Neural crest cell (in vitro differentiated cells): ENCODE measurements around the gene STX16. TPM values are rescaled to one million over a fixed set of nuclear protein-coding genes. Genes with fewer than 3 reads are reported as not detected.
"Not testable (repeated sequence)": the region's sequence is repeated elsewhere in the genome, so short reads cannot be mapped to it uniquely, and the experiment has no call there.

ENCODE experiments used
- DNase-seq: peaks from one replicate; pipeline ENCODE4 v3.0.0; 2021; ENCODE audit warnings: low read depth, mixed read lengths, low spot score
- H3K27ac Mint-ChIP-seq: one replicate; pipeline ENCODE4 v1.8.0; 2021; ENCODE audit warnings: mild to moderate bottlenecking, mixed read lengths; ENCODE audit not compliant: unreplicated experiment
- H3K27me3 Mint-ChIP-seq: 2 replicates; pipeline ENCODE4 v1.8.0; 2021; ENCODE audit warnings: low read depth, mild to moderate bottlenecking, mixed read lengths
- H3K36me3 Mint-ChIP-seq: 2 replicates; pipeline ENCODE4 v1.8.0; 2021; ENCODE audit warnings: low read depth, mild to moderate bottlenecking, mixed read lengths
- H3K4me1 Mint-ChIP-seq: 2 replicates; pipeline ENCODE4 v1.8.0; 2021; ENCODE audit warnings: mixed read lengths
- H3K4me3 Mint-ChIP-seq: one replicate; pipeline ENCODE4 v1.8.0; 2021; ENCODE audit warnings: mild to moderate bottlenecking, mixed read lengths
- H3K9me3 Mint-ChIP-seq: 2 replicates; pipeline ENCODE4 v1.8.0; 2021; ENCODE audit warnings: mixed read lengths
- CTCF ChIP-seq: fragments of 200-600 bp; sonication (generic); conservative IDR thresholded peaks from 2 replicates; pipeline ENCODE4 v1.5.0; 2021; ENCODE audit warnings: antibody characterized with exemption, mild to moderate bottlenecking
- total RNA-seq: library from RNA; stranded (reverse); gene quantifications from 2 replicates; pipeline ENCODE4 v1.2.1, GENCODE V29; 2021

STX16 gene
- total RNA-seq, 1 donor from 2014 or later, result 58.7 TPM

DNA sequence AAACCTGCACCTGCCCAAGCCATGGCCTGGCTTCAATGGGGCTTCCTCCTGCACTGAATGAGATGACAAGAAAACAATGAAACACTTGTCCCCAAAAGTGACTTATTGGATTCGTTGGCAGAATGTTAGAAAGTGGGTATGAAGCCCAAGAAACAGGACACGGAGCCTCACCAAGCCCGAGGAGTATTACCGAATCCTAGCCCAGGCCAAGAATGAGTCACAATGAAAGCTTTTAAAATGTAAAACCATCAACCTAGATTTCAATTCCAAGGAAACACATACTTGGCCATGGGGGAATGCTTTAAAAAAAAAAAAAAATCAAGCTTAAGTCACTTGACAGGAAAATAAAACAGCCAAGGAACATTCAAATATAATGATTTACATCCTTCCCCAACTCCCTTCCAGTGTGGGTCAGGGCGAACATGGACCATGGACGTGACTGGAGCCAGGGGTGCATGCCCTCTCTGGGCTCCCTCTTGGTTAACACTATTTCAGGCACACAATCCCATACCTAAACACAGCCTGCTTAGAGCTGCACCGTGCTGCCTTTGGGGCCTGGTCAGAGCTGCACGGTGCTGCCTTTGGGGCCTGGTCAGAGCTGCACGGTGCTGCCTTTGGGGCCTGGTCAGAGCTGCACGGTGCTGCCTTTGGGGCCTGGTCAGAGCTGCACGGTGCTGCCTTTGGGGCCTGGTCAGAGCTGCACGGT lies 3.1 kb upstream of the STX16 start:
- no peaks in the 10 kb centered on the region for H3K27me3 Mint-ChIP-seq
- H3K9me3 Mint-ChIP-seq, result no peaks in the 10 kb centered on the region
- DNase-seq, result no peak
- no peak for TF ChIP-seq CTCF
- H3K27ac Mint-ChIP-seq, result no peak overlapping the region
- H3K36me3 Mint-ChIP-seq, result no peaks in the 10 kb centered on the region
- H3K4me1 Mint-ChIP-seq, result peaks cover 17% of the 10 kb centered on the region
- peak overlapping the region; percentile 44 for H3K4me3 Mint-ChIP-seq

DNA sequence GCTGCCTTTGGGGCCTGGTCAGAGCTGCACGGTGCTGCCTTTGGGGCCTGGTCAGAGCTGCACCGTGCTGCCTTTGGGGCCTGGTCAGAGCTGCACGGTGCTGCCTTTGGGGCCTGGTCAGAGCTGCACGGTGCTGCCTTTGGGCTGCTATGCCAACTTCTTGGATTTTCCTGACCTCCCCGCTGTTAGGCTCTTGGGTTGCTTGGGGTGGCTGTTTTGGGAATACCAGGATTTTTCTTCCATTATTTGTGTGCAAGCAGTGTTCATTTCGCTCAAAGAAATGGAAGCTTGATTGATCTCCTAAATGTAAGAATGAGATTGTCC lies 2.6 kb upstream of the STX16 start:
- not testable (repeated sequence) for H3K27me3 Mint-ChIP-seq, H3K36me3 Mint-ChIP-seq, DNase-seq, H3K9me3 Mint-ChIP-seq, H3K27ac Mint-ChIP-seq
- peak overlapping the region; percentile 73 for H3K4me3 Mint-ChIP-seq
- peaks cover 23% of the 10 kb centered on the region for H3K4me1 Mint-ChIP-seq

- no peak for DNase-seq
- peaks cover 23% of the 10 kb centered on the region for H3K4me1 Mint-ChIP-seq
- no peak overlapping the region for H3K27ac Mint-ChIP-seq
- H3K9me3 Mint-ChIP-seq, result no peaks in the 10 kb centered on the region
- no peak for TF ChIP-seq CTCF
- H3K4me3 Mint-ChIP-seq, result peak overlapping the region; percentile 73
- no peaks in the 10 kb centered on the region for H3K27me3 Mint-ChIP-seq
- H3K36me3 Mint-ChIP-seq, result no peaks in the 10 kb centered on the region
These were observed 1.5 kb upstream of the STX16 start for GRCh38 chr20:58649288-58650180.

DNA sequence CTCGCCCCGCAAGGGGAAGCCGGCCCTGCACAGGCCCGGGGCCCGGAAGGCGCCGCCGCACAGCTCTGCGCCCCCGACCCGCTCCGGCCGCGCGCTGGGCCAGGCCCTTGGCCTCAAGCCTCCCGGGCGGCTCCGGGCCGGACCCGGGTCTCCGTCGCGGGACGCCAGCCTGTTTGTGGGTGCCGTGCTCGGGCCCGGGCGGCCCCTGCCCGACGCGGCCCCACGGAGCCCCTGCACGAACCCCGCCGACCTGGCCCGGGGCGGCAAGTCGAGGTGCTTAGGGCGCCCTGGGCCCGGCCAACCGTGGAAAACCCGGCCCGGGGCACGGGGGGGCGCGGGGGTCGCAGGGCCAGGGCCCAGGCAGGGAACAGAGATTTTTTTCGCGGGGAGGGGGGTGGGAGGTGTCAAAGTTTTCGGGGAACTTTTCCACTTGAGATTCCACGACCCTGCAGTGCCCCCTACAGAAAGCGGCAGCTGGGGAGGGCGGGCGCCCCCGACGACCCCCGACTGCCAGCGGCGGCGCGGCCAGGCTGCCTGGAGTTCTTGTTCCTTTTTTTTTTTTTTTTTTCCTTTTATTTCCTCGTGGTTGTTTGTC lies 805 bp upstream of the STX16 start:
- Mint-ChIP-seq H3K27ac (no peak overlapping the region), H3K4me3 (peak overlapping the region; percentile 98), H3K9me3 (no peaks in the 10 kb centered on the region), H3K27me3 (no peaks in the 10 kb centered on the region), H3K4me1 (peaks cover 26% of the 10 kb centered on the region), H3K36me3 (no peaks in the 10 kb centered on the region)
- DNase-seq, result no peak
- no peak for TF ChIP-seq CTCF

GRCh38 chr20:58651559-58651945 lies 469 bp downstream of the STX16 start:
- TF ChIP-seq CTCF, result no peak
- H3K27ac Mint-ChIP-seq, result peak overlapping the region; percentile 99
- no peak for DNase-seq
- no peaks in the 10 kb centered on the region for H3K27me3 Mint-ChIP-seq
- H3K36me3 Mint-ChIP-seq, result no peaks in the 10 kb centered on the region
- no peaks in the 10 kb centered on the region for H3K9me3 Mint-ChIP-seq
- peaks cover 38% of the 10 kb centered on the region for H3K4me1 Mint-ChIP-seq
- peak overlapping the region; percentile 98 for H3K4me3 Mint-ChIP-seq
